Measurements from ENCODE around the gene CAMSAP1. TPM values are rescaled to one million over a fixed set of nuclear protein-coding genes. Genes with fewer than 3 reads are reported as not detected.

CAMSAP1 gene
- polyA plus RNA-seq, 1 donor = 9.8 TPM

DNA sequence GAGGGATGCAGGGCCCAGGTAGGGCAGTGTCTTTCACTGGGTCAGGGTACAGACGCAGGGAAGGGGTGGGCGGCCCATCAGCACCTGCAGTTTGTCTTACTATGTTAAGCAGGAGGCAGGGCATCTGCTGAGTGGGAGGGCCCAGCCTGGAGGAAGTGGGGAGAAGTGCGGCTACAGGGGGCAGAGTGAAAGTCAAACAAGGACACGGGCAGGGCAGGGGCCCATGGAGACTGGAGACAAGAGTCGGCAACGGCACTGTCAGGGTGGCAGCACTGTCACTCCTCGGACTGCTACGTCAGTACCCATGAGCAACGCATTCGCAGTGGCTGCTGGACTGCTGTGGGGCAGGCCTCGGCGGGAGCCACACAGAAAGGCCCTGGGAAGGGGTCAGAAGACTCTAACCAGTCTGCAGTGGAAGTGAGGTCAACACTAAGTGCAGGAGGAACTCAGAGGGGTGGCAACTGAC is 19.7 kb downstream of the CAMSAP1 start:
- Histone ChIP-seq H3K4me3 (ENCODE audit: low read length) (no peak overlapping the region), H3K9me3 (ENCODE audit: control insufficient read depth, low read depth, low read length) (no peaks in the 10 kb centered on the region), H3K27ac (ENCODE audit: low read length) (no peak overlapping the region), H3K36me3 (ENCODE audit: control insufficient read depth, insufficient read depth, low read length) (no peaks in the 10 kb centered on the region), H3K27me3 (ENCODE audit: control insufficient read depth, insufficient read depth, low read length) (no peaks in the 10 kb centered on the region), H3K4me1 (ENCODE audit: control insufficient read depth, insufficient read depth, low read length) (no peaks in the 10 kb centered on the region)
- no CpG with 5 or more reads among the region's 12 CpGs for WGBS (ENCODE audit: insufficient coverage, low lambda C conversion rate)
- DNase-seq = peak in 1 of 2 donors; percentile 17

DNA sequence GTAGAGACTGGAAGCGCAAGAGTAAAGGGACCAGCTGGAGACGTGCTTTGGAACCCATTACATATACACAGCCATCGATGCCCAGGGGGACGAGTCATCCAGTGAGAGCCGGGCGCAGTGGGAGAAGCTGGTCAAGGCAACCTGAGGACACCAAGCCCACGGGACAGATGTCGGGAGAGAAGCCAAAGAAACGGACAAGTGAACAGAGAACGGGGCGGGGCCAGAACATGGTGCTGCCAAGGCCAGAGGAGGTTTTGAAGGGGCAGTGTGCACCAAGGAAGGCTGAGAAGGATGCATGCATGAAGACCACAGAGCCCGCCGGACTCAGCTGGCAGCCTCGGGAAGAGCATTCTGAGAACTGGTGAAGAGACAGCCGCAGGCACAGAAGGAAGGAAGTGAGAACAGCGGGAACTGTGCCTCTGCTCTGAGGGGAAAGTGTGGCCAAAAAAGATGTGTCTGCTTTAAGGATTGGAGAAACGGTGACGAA is 20.3 kb downstream of the CAMSAP1 start:
- no peaks in the 10 kb centered on the region for H3K9me3 ChIP-seq (ENCODE audit: control insufficient read depth, low read depth, low read length)
- H3K4me3 ChIP-seq (ENCODE audit: low read length) = no peak overlapping the region
- 100% methylated on average over 2 of the region's 18 CpGs for WGBS (ENCODE audit: insufficient coverage, low lambda C conversion rate)
- DNase-seq = no peak
- no peaks in the 10 kb centered on the region for H3K27me3 ChIP-seq (ENCODE audit: control insufficient read depth, insufficient read depth, low read length)
- peaks cover 4% of the 10 kb centered on the region for H3K36me3 ChIP-seq (ENCODE audit: control insufficient read depth, insufficient read depth, low read length)
- H3K27ac ChIP-seq (ENCODE audit: low read length) = no peak overlapping the region
- no peaks in the 10 kb centered on the region for H3K4me1 ChIP-seq (ENCODE audit: control insufficient read depth, insufficient read depth, low read length)

DNA sequence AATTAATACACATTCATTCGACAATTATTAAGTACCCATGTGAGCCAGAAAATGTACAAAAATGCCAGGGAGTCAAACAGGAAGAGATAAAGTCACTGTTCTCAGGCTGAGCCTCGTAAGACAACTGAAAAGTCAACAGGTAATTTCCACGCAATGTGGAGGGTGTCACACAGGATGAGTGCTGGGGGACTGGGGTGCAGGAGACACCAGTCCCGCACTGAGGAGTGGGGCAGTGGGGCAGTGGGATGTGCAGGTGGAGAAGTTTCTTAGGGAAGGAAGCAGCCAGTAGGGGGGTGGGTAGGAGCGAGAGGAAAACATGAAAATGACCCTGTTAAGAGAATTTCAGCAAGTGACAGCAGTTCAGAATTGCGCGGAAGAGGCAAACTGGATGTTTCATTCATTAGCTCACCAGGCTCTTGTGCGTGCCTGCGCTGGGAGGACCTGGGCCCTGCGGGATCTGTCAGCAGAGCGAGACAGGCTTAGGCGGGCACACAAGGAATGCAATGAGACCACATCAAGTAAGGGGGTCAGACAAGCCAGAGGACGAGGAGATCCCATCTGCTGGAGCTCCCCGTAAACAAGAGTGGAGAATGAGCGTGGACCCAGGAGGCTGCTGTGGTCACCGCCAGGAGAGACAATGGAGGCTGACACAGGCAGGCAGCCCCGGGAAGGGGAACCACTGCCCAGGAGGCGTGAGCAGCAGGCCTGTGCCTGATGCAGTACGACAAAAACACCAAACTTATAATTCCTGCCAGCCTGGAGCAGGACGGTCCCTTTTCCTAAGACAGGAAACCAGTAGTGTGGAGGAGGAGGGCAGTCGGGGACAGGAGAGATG is 21.0 kb downstream of the CAMSAP1 start:
- H3K4me3 ChIP-seq (ENCODE audit: low read length) = no peak overlapping the region
- no peaks in the 10 kb centered on the region for H3K27me3 ChIP-seq (ENCODE audit: control insufficient read depth, insufficient read depth, low read length)
- H3K27ac ChIP-seq (ENCODE audit: low read length) = no peak overlapping the region
- peaks cover 11% of the 10 kb centered on the region for H3K36me3 ChIP-seq (ENCODE audit: control insufficient read depth, insufficient read depth, low read length)
- DNase-seq = no peak
- no peaks in the 10 kb centered on the region for H3K4me1 ChIP-seq (ENCODE audit: control insufficient read depth, insufficient read depth, low read length)
- H3K9me3 ChIP-seq (ENCODE audit: control insufficient read depth, low read depth, low read length) = no peaks in the 10 kb centered on the region
- no CpG with 5 or more reads among the region's 21 CpGs for WGBS (ENCODE audit: insufficient coverage, low lambda C conversion rate)

DNA sequence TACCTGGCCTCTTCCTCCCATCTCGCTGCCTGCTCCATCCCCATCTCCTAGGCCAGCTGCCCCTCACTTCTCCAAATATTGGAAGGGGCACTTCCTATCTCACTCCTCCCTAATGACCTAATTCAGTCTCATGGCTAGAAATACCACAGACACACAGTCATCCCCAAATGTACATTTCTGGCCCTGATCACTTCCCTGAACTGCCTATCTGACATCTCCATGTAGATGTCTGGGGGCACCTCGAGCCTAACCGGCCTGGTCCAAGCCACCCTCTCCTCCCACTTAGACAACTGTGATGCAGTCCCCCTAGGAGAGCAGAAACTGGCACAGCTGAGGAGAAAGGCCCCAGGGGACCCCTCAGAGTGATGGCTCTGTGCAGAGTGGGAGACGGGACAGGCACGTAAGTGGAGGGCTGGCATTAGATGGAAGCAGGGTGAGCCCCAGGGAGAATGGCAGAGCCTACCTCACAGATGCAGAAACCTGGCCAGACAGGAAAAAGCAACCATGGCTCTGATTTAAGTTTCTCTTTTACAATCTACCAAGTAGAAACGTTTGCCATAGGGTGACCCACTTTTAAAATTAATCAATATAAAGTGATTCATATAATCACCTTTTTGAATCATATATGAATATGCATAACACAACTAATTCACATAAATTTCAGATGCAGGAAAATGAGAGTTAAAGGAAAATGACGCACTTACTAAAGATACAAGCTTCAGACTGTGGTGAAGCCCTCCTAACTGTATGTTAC is 22.1 kb downstream of the CAMSAP1 start:
- Histone ChIP-seq H3K9me3 (ENCODE audit: control insufficient read depth, low read depth, low read length) (no peaks in the 10 kb centered on the region), H3K4me1 (ENCODE audit: control insufficient read depth, insufficient read depth, low read length) (no peaks in the 10 kb centered on the region), H3K36me3 (ENCODE audit: control insufficient read depth, insufficient read depth, low read length) (peaks cover 18% of the 10 kb centered on the region), H3K27ac (ENCODE audit: low read length) (no peak overlapping the region), H3K27me3 (ENCODE audit: control insufficient read depth, insufficient read depth, low read length) (no peaks in the 10 kb centered on the region), H3K4me3 (ENCODE audit: low read length) (no peak overlapping the region)
- WGBS (ENCODE audit: insufficient coverage, low lambda C conversion rate) = 60% methylated on average over 1 of the region's 7 CpGs
- DNase-seq = no peak

DNA sequence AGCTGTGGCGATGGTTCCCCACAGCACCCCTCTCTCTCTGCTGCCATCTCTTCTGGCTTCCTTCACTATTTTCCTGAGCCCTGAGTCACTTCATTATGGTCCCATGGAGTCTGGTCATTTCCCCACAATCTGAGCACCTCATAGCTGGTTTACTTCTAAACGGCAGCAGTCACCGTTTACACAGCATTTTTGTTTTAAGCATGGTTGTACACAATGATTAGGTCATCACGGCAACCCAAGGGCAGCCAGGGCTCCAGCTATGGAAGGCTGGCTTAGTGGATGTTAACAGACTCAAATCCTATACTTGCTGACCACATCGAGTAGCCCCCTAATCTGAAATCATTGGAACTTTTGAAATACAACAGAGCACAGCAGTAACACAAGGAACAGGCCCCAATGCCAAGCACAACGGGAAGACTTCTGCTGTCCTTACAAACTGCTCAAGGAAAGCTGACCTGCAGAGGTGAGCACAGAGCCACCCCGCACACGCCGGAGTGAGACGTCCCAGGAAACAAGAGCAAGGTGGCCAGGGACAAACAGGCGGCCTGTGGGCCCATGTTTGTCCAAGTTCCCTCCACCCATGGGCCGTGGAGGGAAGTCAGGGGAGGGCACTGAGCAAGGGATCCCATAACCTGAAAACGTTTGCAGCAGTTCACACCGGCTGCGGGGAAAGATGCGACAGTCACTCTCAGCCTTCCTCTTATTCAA is 22.9 kb downstream of the CAMSAP1 start:
- Histone ChIP-seq H3K4me1 (ENCODE audit: control insufficient read depth, insufficient read depth, low read length) (no peaks in the 10 kb centered on the region), H3K9me3 (ENCODE audit: control insufficient read depth, low read depth, low read length) (no peaks in the 10 kb centered on the region), H3K27ac (ENCODE audit: low read length) (no peak overlapping the region), H3K4me3 (ENCODE audit: low read length) (no peak overlapping the region), H3K36me3 (ENCODE audit: control insufficient read depth, insufficient read depth, low read length) (peaks cover 19% of the 10 kb centered on the region), H3K27me3 (ENCODE audit: control insufficient read depth, insufficient read depth, low read length) (no peaks in the 10 kb centered on the region)
- no CpG with 5 or more reads among the region's 16 CpGs for WGBS (ENCODE audit: insufficient coverage, low lambda C conversion rate)
- DNase-seq = no peak

DNA sequence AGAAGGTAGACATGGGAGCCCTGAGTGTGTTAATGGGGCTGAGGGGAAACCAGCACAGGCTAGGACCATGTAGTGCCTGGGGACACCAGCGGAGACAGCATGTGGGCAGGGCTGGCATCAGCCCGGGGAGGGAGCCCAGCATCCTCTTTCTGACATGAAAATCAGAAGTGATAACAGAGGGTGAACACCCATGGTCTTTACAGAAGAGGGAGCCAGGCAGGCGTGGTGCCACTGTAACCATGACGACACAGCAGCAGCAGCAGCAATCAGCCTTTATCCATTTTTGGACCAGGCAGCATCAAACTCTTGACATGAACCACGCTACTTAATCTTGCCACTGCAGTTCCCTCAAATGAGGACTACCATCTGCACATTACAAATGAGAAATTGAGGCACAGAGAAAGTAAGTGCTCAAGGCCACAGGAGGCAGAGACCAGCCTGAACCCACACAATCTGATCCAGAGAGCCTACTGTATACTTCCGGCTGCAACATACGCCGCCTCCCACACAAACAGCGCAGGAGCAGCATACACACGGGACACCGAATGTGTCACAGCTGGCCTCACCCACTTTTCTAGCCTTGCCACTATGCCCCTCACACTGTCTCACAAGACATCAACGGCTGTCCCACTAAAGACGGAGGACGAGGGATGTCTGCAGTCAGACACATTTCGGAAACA is 23.8 kb downstream of the CAMSAP1 start:
- H3K4me1 ChIP-seq (ENCODE audit: control insufficient read depth, insufficient read depth, low read length) = no peaks in the 10 kb centered on the region
- no peak overlapping the region for H3K27ac ChIP-seq (ENCODE audit: low read length)
- no peaks in the 10 kb centered on the region for H3K9me3 ChIP-seq (ENCODE audit: control insufficient read depth, low read depth, low read length)
- DNase-seq = no peak
- 100% methylated on average over 3 of the region's 15 CpGs for WGBS (ENCODE audit: insufficient coverage, low lambda C conversion rate)
- H3K4me3 ChIP-seq (ENCODE audit: low read length) = no peak overlapping the region
- H3K27me3 ChIP-seq (ENCODE audit: control insufficient read depth, insufficient read depth, low read length) = no peaks in the 10 kb centered on the region
- H3K36me3 ChIP-seq (ENCODE audit: control insufficient read depth, insufficient read depth, low read length) = peaks cover 22% of the 10 kb centered on the region

DNA sequence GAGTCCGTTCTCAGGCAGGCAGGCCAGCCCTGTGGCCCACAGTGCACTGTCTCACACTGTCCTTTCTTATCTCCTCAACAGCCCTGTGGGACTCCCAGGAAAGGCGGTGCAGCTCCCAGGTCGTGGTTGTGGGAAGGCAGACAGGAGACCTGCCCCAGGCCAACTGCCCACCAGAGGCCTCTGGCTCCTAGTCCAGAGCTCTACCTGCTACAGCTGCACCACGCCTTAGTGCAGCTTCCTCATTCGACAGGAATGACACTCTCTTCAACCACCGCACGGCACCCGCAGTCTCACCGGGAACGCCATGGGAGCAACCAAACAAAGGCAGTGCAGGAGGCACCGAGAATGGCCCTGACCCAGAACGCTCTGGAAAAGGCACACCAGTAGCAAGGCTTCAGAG is 25.3 kb downstream of the CAMSAP1 start:
- Histone ChIP-seq H3K4me1 (ENCODE audit: control insufficient read depth, insufficient read depth, low read length) (no peaks in the 10 kb centered on the region), H3K4me3 (ENCODE audit: low read length) (no peak overlapping the region), H3K9me3 (ENCODE audit: control insufficient read depth, low read depth, low read length) (no peaks in the 10 kb centered on the region), H3K27ac (ENCODE audit: low read length) (no peak overlapping the region), H3K27me3 (ENCODE audit: control insufficient read depth, insufficient read depth, low read length) (no peaks in the 10 kb centered on the region), H3K36me3 (ENCODE audit: control insufficient read depth, insufficient read depth, low read length) (peaks cover 26% of the 10 kb centered on the region)
- DNase-seq = no peak
- WGBS (ENCODE audit: insufficient coverage, low lambda C conversion rate) = no CpG with 5 or more reads among the region's 12 CpGs

DNA sequence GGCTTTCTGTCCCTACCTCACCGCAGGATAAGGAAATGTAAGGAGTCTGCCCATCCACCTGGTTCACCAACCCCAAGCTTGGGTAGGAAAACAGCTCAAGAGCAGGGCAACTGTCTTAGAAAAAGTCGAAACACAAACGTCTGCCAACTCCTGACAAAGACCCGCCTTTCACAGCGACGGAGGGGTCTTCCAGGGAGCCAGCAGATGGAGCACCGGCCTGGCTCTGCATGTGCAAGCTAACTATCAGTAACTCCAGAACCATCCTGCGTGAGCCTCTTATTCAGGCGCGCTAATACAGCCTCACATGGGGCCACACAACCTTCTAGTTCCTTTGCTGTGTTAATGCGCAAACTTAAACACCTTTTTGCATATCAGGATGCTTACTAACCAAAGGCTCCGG is 26.9 kb downstream of the CAMSAP1 start:
- H3K36me3 ChIP-seq (ENCODE audit: control insufficient read depth, insufficient read depth, low read length) = peaks cover 26% of the 10 kb centered on the region
- no peak overlapping the region for H3K4me3 ChIP-seq (ENCODE audit: low read length)
- WGBS (ENCODE audit: insufficient coverage, low lambda C conversion rate) = no CpG with 5 or more reads among the region's 12 CpGs
- H3K27me3 ChIP-seq (ENCODE audit: control insufficient read depth, insufficient read depth, low read length) = no peaks in the 10 kb centered on the region
- H3K27ac ChIP-seq (ENCODE audit: low read length) = no peak overlapping the region
- DNase-seq = no peak
- H3K9me3 ChIP-seq (ENCODE audit: control insufficient read depth, low read depth, low read length) = no peaks in the 10 kb centered on the region
- no peaks in the 10 kb centered on the region for H3K4me1 ChIP-seq (ENCODE audit: control insufficient read depth, insufficient read depth, low read length)

DNA sequence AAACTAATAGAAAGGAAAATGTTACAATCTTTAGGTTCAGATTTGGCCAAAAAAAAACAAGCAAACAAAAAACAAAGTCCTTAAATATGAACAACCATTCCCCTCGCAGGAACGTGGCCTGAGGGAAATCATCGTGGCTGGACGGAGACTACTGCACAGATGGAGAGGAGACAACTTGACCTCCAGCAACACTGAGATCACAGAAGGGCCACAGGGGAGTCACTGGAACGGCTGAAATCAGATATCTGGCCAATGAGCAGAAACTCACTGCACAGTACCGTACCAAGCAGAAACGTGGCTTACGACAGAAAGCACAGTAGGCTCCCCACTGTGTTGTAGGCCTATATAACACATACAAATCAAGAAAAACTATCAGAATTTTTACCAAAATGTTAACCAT is 27.7 kb downstream of the CAMSAP1 start:
- Histone ChIP-seq H3K27me3 (ENCODE audit: control insufficient read depth, insufficient read depth, low read length) (no peaks in the 10 kb centered on the region), H3K4me3 (ENCODE audit: low read length) (no peak overlapping the region), H3K27ac (ENCODE audit: low read length) (no peak overlapping the region), H3K4me1 (ENCODE audit: control insufficient read depth, insufficient read depth, low read length) (no peaks in the 10 kb centered on the region), H3K9me3 (ENCODE audit: control insufficient read depth, low read depth, low read length) (no peaks in the 10 kb centered on the region), H3K36me3 (ENCODE audit: control insufficient read depth, insufficient read depth, low read length) (peaks cover 26% of the 10 kb centered on the region)
- no peak for DNase-seq
- WGBS (ENCODE audit: insufficient coverage, low lambda C conversion rate) = 95% methylated on average over 4 of the region's 8 CpGs

DNA sequence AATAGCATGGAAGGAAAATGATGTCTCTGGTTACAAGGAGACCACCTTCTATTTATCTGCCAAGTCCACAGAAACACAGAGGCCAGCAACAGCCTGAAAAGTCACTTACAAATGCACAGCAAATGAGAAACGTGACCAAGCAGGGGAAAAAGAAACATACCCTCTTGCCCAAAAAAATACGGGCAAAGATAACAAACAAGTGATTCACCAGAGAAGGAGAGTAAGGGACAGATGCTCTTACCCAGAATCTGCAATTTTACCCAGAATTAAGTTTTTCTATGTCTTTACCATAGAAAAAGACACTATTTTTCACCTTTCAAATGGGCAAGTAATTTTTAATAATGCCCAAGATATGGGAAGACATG is 28.1 kb downstream of the CAMSAP1 start:
- no CpG with 5 or more reads among the region's 2 CpGs for WGBS (ENCODE audit: insufficient coverage, low lambda C conversion rate)
- no peak overlapping the region for H3K27ac ChIP-seq (ENCODE audit: low read length)
- DNase-seq = no peak
- no peak overlapping the region for H3K4me3 ChIP-seq (ENCODE audit: low read length)
- no peaks in the 10 kb centered on the region for H3K27me3 ChIP-seq (ENCODE audit: control insufficient read depth, insufficient read depth, low read length)
- no peaks in the 10 kb centered on the region for H3K9me3 ChIP-seq (ENCODE audit: control insufficient read depth, low read depth, low read length)
- H3K36me3 ChIP-seq (ENCODE audit: control insufficient read depth, insufficient read depth, low read length) = peaks cover 26% of the 10 kb centered on the region
- no peaks in the 10 kb centered on the region for H3K4me1 ChIP-seq (ENCODE audit: control insufficient read depth, insufficient read depth, low read length)

Measured in large intestine (tissue), 3 donors.